B cell (primary cell): ENCODE measurements around the gene RNPEPL1. TPM values are rescaled to one million over a fixed set of nuclear protein-coding genes. Genes with fewer than 3 reads are reported as not detected.
A peak's percentile ranks its signal among the peaks of the same experiment; 100 is the strongest.

Experiments used
- ATAC-seq: fragments of 200-7000 bp; cut with Tn5 transposase; one replicate; pipeline ENCODE4 v1.10.0; 2021; ENCODE audit warnings: low read depth, mild to moderate bottlenecking, moderate number of reproducible peaks, moderate library complexity
- CTCF ChIA-PET: fragments of 350-600 bp; sonication (Branson Sonifier 250); formaldehyde crosslinking; loops from one replicate; lab custom pipeline; 2021; ENCODE audit warnings: antibody characterized with exemption, inconsistent platforms; lab: Charles Lee
- POLR2A ChIA-PET: fragments of 350-600 bp; sonication (Branson Sonifier 250); formaldehyde crosslinking; loops from one replicate; lab custom pipeline; 2021; ENCODE audit warnings: antibody characterized with exemption; lab: Charles Lee
- DNase-seq: peaks from one replicate; pipeline ENCODE4 v3.0.0; 2013
- H2AFZ ChIP-seq: 2 replicates; pipeline ENCODE4 v1.6.1; 2012; ENCODE audit warnings: mild to moderate bottlenecking, low read depth, low read length; ENCODE audit not compliant: insufficient read depth, poor library complexity, severe bottlenecking
- H3K27ac ChIP-seq, 2 donors: 1 replicate in 1 of 2; 2 replicates in 1 of 2; pipeline ENCODE4 v1.5.1; 2012 to 2013; ENCODE audit warnings: low read length in 2 of 2, mild to moderate bottlenecking in 2 of 2, moderate library complexity in 1 of 2
- H3K27me3 ChIP-seq, 4 experiments: fragments of 200-600 bp in 1 of 4; sonication (generic) in 1 of 4; replicated peaks in 1 of 4; 1 replicate in 2 of 4; 2 replicates in 2 of 4; pipeline versions ENCODE4 v1.6.1 to v1.7.0; 2013 to 2016; ENCODE audit warnings: low read length in 3 of 4, mild to moderate bottlenecking in 2 of 4, mixed read lengths in 1 of 4, moderate library complexity in 1 of 4; ENCODE audit not compliant: insufficient read depth in 4 of 4, control insufficient read depth in 3 of 4; ENCODE audit errors: control extremely low read depth in 1 of 4
- H3K36me3 ChIP-seq, 2 experiments: replicated peaks in 1 of 2; 1 replicate in 1 of 2; 2 replicates in 1 of 2; pipeline versions ENCODE4 v1.6.1 to v1.7.1; 2013; ENCODE audit warnings: low read length in 1 of 2; ENCODE audit not compliant: insufficient read depth in 2 of 2, control insufficient read depth in 1 of 2; ENCODE audit errors: control extremely low read depth in 1 of 2, extremely low read depth in 1 of 2
- H3K4me1 ChIP-seq, 2 donors: fragments of 200-600 bp in 1 of 2; sonication (generic) in 1 of 2; 1 replicate in 1 of 2; 2 replicates in 1 of 2; pipeline versions ENCODE4 v1.5.1 to v1.6.1; 2013 to 2017; ENCODE audit warnings: low read length in 2 of 2; ENCODE audit not compliant: control insufficient read depth in 2 of 2, insufficient read depth in 2 of 2
- H3K4me2 ChIP-seq: replicated peaks from 2 replicates; pipeline ENCODE3; 2012; ENCODE audit warnings: mild to moderate bottlenecking, low read depth, low read length; ENCODE audit not compliant: poor library complexity, severe bottlenecking
- H3K4me3 ChIP-seq, 5 experiments: fragments of 200-600 bp in 1 of 5; sonication (generic) in 1 of 5; 1 replicate in 3 of 5; 2 replicates in 2 of 5; pipeline versions ENCODE4 v1.5.1 to v1.7.0; 2011 to 2016; ENCODE audit warnings: low read length in 4 of 5, mild to moderate bottlenecking in 4 of 5, low read depth in 2 of 5, control low read depth in 1 of 5, moderate library complexity in 1 of 5; ENCODE audit not compliant: insufficient read depth in 1 of 5; ENCODE audit errors: control extremely low read depth in 1 of 5, extremely low read depth in 1 of 5
- H3K79me2 ChIP-seq: fragments of 200-600 bp; sonication (generic); one replicate; pipeline ENCODE4 v1.6.0; 2016; ENCODE audit warnings: low read length; ENCODE audit not compliant: control insufficient read depth, insufficient read depth
- H3K9ac ChIP-seq: fragments of 200-600 bp; sonication (generic); 2 replicates; pipeline ENCODE4 v1.6.1; 2017; ENCODE audit warnings: mild to moderate bottlenecking, low read length, moderate library complexity
- H3K9me3 ChIP-seq, 3 donors: one replicate each; pipeline versions ENCODE4 v1.6.1 to v1.7.1; 2013; ENCODE audit warnings: low read length in 2 of 3; ENCODE audit not compliant: control insufficient read depth in 2 of 3, insufficient read depth in 1 of 3; ENCODE audit errors: control extremely low read depth in 1 of 3
- H4K20me1 ChIP-seq: 2 replicates; pipeline ENCODE4 v1.6.0; 2012; ENCODE audit warnings: mild to moderate bottlenecking, low read length; ENCODE audit not compliant: insufficient read depth, control insufficient read depth, poor library complexity, severe bottlenecking
- H3K27ac Mint-ChIP-seq: one replicate; pipeline ENCODE4 v1.8.0; 2021; ENCODE audit warnings: mixed read lengths
- H3K27me3 Mint-ChIP-seq: one replicate; pipeline ENCODE4 v1.8.0; 2021; ENCODE audit warnings: mixed read lengths
- H3K4me1 Mint-ChIP-seq: one replicate; pipeline ENCODE4 v1.8.0; 2021; ENCODE audit warnings: mixed read lengths
- H3K4me3 Mint-ChIP-seq: one replicate; pipeline ENCODE4 v1.8.0; 2021; ENCODE audit warnings: mixed read lengths
- H3K9me3 Mint-ChIP-seq: one replicate; pipeline ENCODE4 v1.8.0; 2022; ENCODE audit warnings: mixed read lengths; ENCODE audit not compliant: insufficient read depth
- EZH2 ChIP-seq: IDR thresholded peaks from 2 replicates; pipeline ENCODE4 v1.6.1; 2012; ENCODE audit warnings: borderline replicate concordance, low read depth, mild to moderate bottlenecking, moderate library complexity, low read length; ENCODE audit not compliant: insufficient read depth, poor library complexity, severe bottlenecking
- WGBS: methylation state at CpG from one replicate; pipeline ENCODE4 v1.1.5; 2013; ENCODE audit warnings: missing lambda C conversion rate; ENCODE audit not compliant: insufficient coverage; 5-methylcytosine and 5-hydroxymethylcytosine counted together
- intact Hi-C: fragments of 100-400 bp; cut with micrococcal nuclease; formaldehyde crosslinking; loops from one replicate; pipeline ENCODE4 v1.10.0; 2022
- polyA plus RNA-seq: library from polyadenylated mRNA; depleted of rRNA; stranded (reverse); fragments of >200 nt; gene quantifications from 2 replicates; pipeline ENCODE4 v1.2.3, GENCODE V29; 2012
- total RNA-seq, 2 donors: library from RNA; stranded (reverse); fragments of 120-200 nt in 1 of 2; gene quantifications; 1 replicate in 1 of 2; 2 replicates in 1 of 2; pipeline versions ENCODE4 v1.2.3 to v1.2.4, GENCODE V29; 2013 to 2022
- TF ChIP-seq, protein P1 (sequence below): fragments of 200-600 bp; IDR thresholded peaks from one replicate; pipeline ENCODE4 v1.8.0; 2022; ENCODE audit warnings: antibody characterized with exemption, mild to moderate bottlenecking

Gene RNPEPL1
- total and polyA plus RNA-seq, 2 donors (not counting 1 experiment from before 2014, with no cell fraction given) = 103 to 109 TPM

GRCh38 chr2:240565333-240566202 is 2.7 kb upstream of the RNPEPL1 start:
- peak overlapping the region; percentile 84 to 86 for H3K27ac ChIP-seq
- no peaks in the 10 kb centered on the region for H3K27me3 Mint-ChIP-seq
- peaks cover 0 to 11% of the 10 kb centered on the region in 2 experiments for H3K36me3 ChIP-seq
- no peaks in the 10 kb centered on the region for H3K9me3 Mint-ChIP-seq
- intact Hi-C loops = loop anchor here (1.0 to 10.0 kb wide), 2 partner anchors 21 to 539 kb away; partner anchors contain the start of genes CAPN10 and MTERF4
- peak overlapping the region; percentile 42 to 76 (median 51) for H3K4me3 ChIP-seq
- DNase-seq (peak; percentile 88), ATAC-seq (peak; percentile 44)
- TF ChIP-seq, protein P1, sequence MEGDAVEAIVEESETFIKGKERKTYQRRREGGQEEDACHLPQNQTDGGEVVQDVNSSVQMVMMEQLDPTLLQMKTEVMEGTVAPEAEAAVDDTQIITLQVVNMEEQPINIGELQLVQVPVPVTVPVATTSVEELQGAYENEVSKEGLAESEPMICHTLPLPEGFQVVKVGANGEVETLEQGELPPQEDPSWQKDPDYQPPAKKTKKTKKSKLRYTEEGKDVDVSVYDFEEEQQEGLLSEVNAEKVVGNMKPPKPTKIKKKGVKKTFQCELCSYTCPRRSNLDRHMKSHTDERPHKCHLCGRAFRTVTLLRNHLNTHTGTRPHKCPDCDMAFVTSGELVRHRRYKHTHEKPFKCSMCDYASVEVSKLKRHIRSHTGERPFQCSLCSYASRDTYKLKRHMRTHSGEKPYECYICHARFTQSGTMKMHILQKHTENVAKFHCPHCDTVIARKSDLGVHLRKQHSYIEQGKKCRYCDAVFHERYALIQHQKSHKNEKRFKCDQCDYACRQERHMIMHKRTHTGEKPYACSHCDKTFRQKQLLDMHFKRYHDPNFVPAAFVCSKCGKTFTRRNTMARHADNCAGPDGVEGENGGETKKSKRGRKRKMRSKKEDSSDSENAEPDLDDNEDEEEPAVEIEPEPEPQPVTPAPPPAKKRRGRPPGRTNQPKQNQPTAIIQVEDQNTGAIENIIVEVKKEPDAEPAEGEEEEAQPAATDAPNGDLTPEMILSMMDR = no peak
- no peak for TF ChIP-seq EZH2
- no peaks in the 10 kb centered on the region for H3K27me3 ChIP-seq
- peaks cover 50% of the 10 kb centered on the region for H3K79me2 ChIP-seq
- peak overlapping the region; percentile 94 for H3K4me3 Mint-ChIP-seq
- WGBS = 3% methylated on average over 24 of the region's 26 CpGs
- H3K4me1 ChIP-seq = peaks cover 58 to 73% of the 10 kb centered on the region in 2 donors
- peaks cover 75% of the 10 kb centered on the region for H3K4me1 Mint-ChIP-seq
- CTCF ChIA-PET = interaction anchor here (1.1 to 7.8 kb wide), 7 partner anchors 8 to 51 kb away, joined by 3 to 126 read pairs (median 11); partner anchors contain the start of genes ANKMY1 and CAPN10
- H3K4me2 ChIP-seq = peak overlapping the region; percentile 97
- no peaks in the 10 kb centered on the region for H3K9me3 ChIP-seq
- POLR2A ChIA-PET = interaction anchor here (0.6 to 3.7 kb wide), 8 partner anchors 8 to 1313 kb away, joined by 3 to 97 read pairs (median 4); partner anchors contain the start of genes ANKMY1 and CAPN10
- H4K20me1 ChIP-seq = peaks cover 25% of the 10 kb centered on the region
- peak overlapping the region; percentile 77 for H2AFZ ChIP-seq
- peak overlapping the region; percentile 99 for H3K27ac Mint-ChIP-seq
- peak overlapping the region; percentile 69 for H3K9ac ChIP-seq
